Omental fat pad (tissue), 4 donors: Measurements from ENCODE around the gene SCNN1B. TPM values are rescaled to one million over a fixed set of nuclear protein-coding genes. Genes with fewer than 3 reads are reported as not detected.

Source experiments
- ATAC-seq: fragments of 150-250 bp; one replicate; pipeline ENCODE4 v1.9.1; 2016; ENCODE audit warnings: mild to moderate bottlenecking, moderate library complexity; ENCODE audit not compliant: low FRiP score
- DNase-seq: peaks from one replicate; pipeline ENCODE4 v3.0.0-alpha.2; 2019; ENCODE audit warnings: low spot score
- total RNA-seq, 4 donors: library from RNA; depleted of rRNA; stranded (reverse); fragments of >200 nt; gene quantifications; one replicate each; pipeline ENCODE4 v1.1.0, GENCODE V29; 2016
- TF ChIP-seq, protein P1 (sequence below), 3 donors: fragments of 450-650 bp; IDR thresholded peaks; one replicate each; pipeline ENCODE4 v1.5.1; 2016 to 2017; ENCODE audit warnings: antibody characterized with exemption in 3 of 3, mild to moderate bottlenecking in 3 of 3, moderate library complexity in 2 of 3

SCNN1B gene
- total RNA-seq, 4 donors from 2014 or later = 1.6 to 17.7 (median 3.6) TPM

DNA sequence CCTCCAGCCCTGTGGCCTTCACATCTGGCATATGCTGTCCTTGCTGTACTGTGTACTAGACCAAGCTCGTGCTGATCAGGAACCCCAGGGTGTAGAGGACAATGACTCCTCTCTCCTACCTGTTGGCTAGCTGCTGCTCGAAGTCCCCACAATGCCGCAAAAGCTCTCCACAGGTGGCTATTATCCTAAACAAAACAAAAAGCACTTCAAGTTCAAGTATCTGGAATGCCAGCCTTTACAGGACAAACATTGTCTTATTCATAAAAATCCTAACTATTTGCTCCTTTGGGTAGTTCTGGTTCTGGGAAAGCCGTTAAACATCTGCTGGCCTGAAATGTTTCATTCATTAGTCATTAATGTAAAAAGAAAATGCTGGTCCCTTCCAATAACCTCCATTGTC is 108.1 kb downstream of the SCNN1B start:
- TF ChIP-seq, protein P1, sequence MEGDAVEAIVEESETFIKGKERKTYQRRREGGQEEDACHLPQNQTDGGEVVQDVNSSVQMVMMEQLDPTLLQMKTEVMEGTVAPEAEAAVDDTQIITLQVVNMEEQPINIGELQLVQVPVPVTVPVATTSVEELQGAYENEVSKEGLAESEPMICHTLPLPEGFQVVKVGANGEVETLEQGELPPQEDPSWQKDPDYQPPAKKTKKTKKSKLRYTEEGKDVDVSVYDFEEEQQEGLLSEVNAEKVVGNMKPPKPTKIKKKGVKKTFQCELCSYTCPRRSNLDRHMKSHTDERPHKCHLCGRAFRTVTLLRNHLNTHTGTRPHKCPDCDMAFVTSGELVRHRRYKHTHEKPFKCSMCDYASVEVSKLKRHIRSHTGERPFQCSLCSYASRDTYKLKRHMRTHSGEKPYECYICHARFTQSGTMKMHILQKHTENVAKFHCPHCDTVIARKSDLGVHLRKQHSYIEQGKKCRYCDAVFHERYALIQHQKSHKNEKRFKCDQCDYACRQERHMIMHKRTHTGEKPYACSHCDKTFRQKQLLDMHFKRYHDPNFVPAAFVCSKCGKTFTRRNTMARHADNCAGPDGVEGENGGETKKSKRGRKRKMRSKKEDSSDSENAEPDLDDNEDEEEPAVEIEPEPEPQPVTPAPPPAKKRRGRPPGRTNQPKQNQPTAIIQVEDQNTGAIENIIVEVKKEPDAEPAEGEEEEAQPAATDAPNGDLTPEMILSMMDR (IDR thresholded peaks at IDR 0.05) = no peak
- DNase-seq (no peak), ATAC-seq (no peak)

DNA sequence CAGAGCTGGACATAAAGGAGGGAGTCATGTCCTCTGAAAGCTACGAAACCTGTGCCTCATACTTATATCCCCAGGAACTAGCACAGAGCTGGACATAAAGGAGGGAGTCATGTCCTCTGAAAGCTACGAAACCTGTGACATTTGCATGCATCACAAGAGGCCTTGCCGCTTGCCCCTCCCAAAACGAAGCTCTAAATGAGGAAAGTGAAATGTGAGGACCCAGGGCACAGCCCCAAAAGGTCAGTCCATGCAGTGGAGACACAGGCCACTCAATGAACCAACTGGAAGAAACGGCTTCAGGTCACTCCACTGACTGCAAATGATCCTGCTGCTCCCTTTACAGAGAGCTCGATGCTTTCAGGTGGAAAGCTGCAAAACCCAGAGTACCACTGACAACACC is 112.6 kb downstream of the SCNN1B start:
- ATAC-seq (no peak), DNase-seq (no peak)
- TF ChIP-seq, protein P1 (IDR thresholded peaks at IDR 0.05) = no peak

DNA sequence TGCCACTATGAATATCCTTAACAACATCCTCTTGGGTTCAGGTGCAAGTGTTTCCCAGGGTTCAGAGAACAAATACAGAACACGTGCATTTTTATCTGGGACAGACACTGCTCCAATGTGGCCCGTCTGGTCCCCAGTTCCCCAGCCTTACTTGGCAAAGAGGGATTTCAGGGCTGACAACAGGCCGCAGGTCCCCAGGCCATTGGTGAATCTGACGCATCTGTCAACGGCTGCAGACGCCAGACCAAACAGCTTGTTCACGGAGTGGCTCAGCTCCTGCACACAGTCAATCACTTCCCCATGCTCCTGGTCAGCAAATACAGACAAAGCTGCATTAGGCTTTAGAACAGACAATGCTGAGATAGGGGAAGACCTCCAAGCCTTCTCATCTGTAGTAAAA is 114.7 kb downstream of the SCNN1B start:
- TF ChIP-seq, protein P1 (IDR thresholded peaks at IDR 0.05) = no peak
- DNase-seq (no peak), ATAC-seq (no peak)

DNA sequence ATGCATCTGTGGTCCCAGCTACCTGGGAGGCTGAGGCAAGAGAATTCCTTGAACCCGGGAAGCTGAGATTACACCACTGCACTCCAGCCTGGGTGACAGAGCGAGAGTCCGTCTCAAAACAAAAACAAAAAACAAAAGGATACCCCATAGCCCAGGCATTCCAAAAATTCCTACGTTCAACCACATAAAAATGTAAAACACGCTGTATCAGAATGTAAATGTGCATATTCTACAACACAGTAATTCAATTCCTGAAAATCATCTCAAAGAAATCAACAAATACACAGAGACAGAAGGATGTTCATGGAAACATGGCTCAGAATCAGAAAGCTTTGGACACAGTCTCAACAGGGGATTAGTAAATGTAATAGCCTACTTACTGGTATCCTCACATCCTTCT is 117.9 kb downstream of the SCNN1B start:
- ATAC-seq (no peak), DNase-seq (no peak)
- TF ChIP-seq, protein P1 (IDR thresholded peaks at IDR 0.05) = no peak

DNA sequence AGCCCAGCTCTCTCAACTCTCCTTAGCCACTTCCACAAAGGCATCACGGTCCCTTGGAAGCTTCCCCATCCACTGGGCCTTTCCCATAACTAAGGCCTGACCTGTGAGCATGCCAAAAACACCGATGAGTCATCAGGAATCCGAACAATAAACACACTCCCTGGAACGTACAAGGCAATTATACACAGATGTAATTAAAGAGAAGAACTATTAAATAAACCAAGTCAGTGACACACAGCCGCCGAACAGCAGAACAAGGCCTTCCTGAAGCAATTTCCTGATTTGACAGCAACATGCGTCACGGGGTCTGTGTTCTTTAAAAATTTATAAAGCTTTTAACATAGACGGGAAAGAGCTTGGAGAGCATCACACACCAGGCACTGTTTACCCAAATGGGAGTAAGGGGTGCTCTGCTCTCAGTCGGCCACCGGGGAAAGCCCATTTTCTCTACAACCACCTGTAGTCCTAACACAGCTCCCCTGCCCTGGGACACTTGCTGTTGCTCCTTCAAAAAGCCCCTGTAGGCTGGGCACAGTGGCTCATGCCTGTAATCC is 121.5 kb downstream of the SCNN1B start:
- ATAC-seq = peak; percentile 96
- TF ChIP-seq, protein P1 (IDR thresholded peaks at IDR 0.05) = no peak
- peak; percentile 38 for DNase-seq

DNA sequence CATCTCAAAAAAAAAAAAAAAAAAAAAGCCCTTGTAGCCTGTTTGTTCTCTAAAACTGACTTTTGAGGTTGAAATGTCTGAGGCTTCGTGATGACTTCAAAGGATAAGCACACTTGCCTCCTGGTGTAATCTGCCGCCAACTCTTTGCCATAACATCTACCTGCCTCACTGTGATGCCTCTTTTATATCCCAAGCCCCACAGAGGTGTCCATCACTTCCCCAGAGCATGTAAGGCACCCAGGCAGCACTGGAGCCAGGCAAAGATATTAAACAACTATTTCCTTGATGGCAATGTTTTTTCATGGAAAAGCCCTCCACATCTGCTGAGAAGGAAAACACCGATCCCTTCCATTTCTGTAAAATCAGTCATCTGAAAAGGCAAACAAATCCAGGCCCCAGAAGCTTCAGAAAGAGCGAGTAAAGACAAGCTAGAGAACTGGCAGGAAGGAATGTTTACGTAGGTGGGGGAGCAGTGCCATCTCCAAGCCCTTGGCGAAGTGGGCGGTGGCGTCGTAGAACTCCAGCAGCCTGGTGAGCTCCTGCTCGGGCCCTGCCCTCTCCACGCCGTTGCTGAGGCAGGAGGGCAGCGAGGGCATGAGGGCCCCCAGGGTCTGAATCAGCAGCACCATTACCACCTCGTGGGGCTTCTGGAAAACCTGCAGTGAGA is 122.3 kb downstream of the SCNN1B start:
- no peak for ATAC-seq
- DNase-seq = no peak
- TF ChIP-seq, protein P1 (IDR thresholded peaks at IDR 0.05) = no peak

DNA sequence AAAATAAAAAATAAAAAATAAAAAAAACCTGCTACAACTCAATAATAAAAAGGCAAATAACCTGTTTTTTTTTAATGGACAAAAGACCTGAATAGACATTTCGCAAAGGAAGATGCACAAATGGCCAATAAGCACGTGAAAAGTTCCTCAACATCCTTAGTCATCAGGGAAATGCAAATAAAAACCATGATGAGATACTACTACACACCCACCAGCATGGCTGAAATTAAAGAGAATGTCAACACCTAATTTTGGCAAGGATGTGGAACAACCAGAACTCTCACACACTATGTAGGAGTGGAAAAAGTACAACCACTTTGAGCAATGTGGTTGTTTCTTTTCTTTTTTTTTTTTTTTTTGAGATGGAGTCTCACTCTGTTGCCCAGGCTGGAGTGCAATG is 126.2 kb downstream of the SCNN1B start:
- no peak for ATAC-seq
- TF ChIP-seq, protein P1 (IDR thresholded peaks at IDR 0.05) = no peak
- no peak for DNase-seq
